Measurements from ENCODE around the gene SEC14L2. TPM values are rescaled to one million over a fixed set of nuclear protein-coding genes. Genes with fewer than 3 reads are reported as not detected.

The SEC14L2 gene
- total and polyA plus RNA-seq, 8 donors = 2.6 to 6.6 (median 3.8) TPM

- TF ChIP-seq, protein P1, sequence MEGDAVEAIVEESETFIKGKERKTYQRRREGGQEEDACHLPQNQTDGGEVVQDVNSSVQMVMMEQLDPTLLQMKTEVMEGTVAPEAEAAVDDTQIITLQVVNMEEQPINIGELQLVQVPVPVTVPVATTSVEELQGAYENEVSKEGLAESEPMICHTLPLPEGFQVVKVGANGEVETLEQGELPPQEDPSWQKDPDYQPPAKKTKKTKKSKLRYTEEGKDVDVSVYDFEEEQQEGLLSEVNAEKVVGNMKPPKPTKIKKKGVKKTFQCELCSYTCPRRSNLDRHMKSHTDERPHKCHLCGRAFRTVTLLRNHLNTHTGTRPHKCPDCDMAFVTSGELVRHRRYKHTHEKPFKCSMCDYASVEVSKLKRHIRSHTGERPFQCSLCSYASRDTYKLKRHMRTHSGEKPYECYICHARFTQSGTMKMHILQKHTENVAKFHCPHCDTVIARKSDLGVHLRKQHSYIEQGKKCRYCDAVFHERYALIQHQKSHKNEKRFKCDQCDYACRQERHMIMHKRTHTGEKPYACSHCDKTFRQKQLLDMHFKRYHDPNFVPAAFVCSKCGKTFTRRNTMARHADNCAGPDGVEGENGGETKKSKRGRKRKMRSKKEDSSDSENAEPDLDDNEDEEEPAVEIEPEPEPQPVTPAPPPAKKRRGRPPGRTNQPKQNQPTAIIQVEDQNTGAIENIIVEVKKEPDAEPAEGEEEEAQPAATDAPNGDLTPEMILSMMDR (IDR thresholded peaks at IDR 0.05) = no peak
- no peaks in the 10 kb centered on the region for H3K9me3 ChIP-seq
- H3K27ac ChIP-seq = no peak overlapping the region
- H3K36me3 ChIP-seq = no peaks in the 10 kb centered on the region
- H3K4me3 ChIP-seq = no peak overlapping the region
- no peak for DNase-seq
- intact Hi-C loops (cut with DNase I) = no loop called here
- WGBS, 2 donors = 79 to 88% methylated on average over 9 of the region's 9 CpGs
- no peak for ATAC-seq
- no peaks in the 10 kb centered on the region for H3K27me3 ChIP-seq
- no peak for FAIRE-seq
- no peaks in the 10 kb centered on the region for H3K4me1 ChIP-seq
Measured at GRCh38 chr22:30368420-30368819, 28.4 kb upstream of the SEC14L2 start.

- Histone ChIP-seq H3K27me3 (no peaks in the 10 kb centered on the region), H3K27ac (no peak overlapping the region), H3K4me3 (no peak overlapping the region), H3K4me1 (no peaks in the 10 kb centered on the region), H3K9me3 (no peaks in the 10 kb centered on the region), H3K36me3 (no peaks in the 10 kb centered on the region)
- FAIRE-seq (no peak), DNase-seq (no peak), ATAC-seq (no peak)
- TF ChIP-seq, protein P1 (IDR thresholded peaks at IDR 0.05) = no peak
- WGBS, 2 donors = 81% methylated on average over 19 of the region's 19 CpGs
- intact Hi-C loops (cut with DNase I) = no loop called here
Measured at GRCh38 chr22:30370641-30371230, 26.1 kb upstream of the SEC14L2 start.

DNA sequence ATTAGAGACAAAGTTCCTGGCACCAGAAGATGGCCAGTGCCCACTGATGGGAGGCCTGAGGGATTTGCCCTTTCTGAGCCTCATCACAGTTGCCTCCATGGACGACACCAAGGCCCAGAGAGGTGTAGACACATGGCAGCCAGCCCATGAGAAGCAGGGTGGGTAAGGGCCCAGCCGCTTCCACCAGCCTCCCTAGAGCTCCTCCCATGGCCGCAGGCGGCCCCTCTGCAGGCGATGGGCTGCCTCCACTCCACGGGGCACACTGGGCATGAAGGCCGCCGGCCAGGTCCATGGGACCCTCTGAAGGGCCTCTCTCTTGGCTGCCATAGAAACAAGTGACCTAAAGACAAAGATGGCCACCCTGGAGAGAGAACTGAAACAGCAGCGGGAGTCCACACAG lies 25.5 kb upstream of the SEC14L2 start:
- no peaks in the 10 kb centered on the region for H3K9me3 ChIP-seq
- DNase-seq = no peak
- FAIRE-seq = no peak

DNA sequence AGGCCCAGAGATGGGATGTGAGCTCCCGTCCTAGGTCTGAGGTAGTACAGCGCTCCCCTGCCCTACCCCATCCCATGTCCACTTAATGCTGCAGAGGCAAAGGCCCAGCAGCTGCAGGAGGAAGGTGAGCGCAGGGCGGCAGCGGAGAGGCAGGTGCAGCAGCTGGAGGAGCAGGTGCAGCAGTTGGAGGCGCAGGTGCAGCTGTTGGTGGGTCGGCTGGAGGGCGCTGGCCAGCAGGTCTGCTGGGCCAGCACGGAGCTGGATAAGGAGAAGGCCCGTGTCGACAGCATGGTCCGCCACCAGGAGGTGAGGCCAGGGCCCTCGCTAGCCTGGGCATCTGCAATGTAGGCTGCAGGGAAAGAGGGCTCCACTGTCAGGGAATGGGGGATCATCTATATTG lies 24.8 kb upstream of the SEC14L2 start:
- 76% methylated on average over 13 of the region's 13 CpGs for WGBS, 2 donors
- no peaks in the 10 kb centered on the region for H3K27me3 ChIP-seq
- ATAC-seq = no peak
- no peak for FAIRE-seq
- no peak for DNase-seq
- TF ChIP-seq, protein P1 (IDR thresholded peaks at IDR 0.05) = no peak
- no peak overlapping the region for H3K27ac ChIP-seq
- no peaks in the 10 kb centered on the region for H3K4me1 ChIP-seq
- no peaks in the 10 kb centered on the region for H3K9me3 ChIP-seq
- no peaks in the 10 kb centered on the region for H3K36me3 ChIP-seq
- no peak overlapping the region for H3K4me3 ChIP-seq
- intact Hi-C loops (cut with DNase I) = no loop called here

More for the DNA sequence above, 25.5 kb upstream of the SEC14L2 start:
- H3K27ac ChIP-seq = no peak overlapping the region
- TF ChIP-seq, protein P1 (IDR thresholded peaks at IDR 0.05) = no peak
- H3K27me3 ChIP-seq = no peaks in the 10 kb centered on the region
- H3K4me3 ChIP-seq = no peak overlapping the region
- 88 to 91% methylated on average over 9 of the region's 9 CpGs for whole genome bisulfite sequencing, 2 donors
- intact Hi-C loops (cut with DNase I) = no loop called here
- no peaks in the 10 kb centered on the region for H3K36me3 ChIP-seq
- no peaks in the 10 kb centered on the region for H3K4me1 ChIP-seq
- ATAC-seq = no peak

DNA sequence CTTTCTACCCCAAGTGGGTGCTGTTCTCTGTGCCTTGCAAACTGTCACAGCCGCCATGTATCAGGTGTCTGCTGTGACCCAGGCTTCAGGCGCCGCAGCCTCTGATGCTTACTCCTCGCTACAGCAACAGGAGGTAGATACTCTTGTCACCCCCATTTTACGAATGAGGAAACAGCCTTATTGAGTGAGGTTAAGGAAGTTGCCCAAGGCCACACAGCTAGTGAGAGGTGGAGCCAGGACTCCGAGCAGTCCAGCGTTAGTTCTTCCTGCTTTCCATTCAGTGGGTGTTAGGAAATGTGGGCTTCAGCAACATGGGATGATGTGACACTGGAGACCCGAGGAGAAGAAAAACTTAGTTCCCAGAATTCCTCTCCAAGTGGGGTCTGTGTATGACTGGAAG lies 23.9 kb upstream of the SEC14L2 start:
- intact Hi-C loops (cut with DNase I) = no loop called here
- FAIRE-seq (no peak), ATAC-seq (peak in 3 of 4 donors; percentile 16 to 52 (median 29)), DNase-seq (no peak)
- no peaks in the 10 kb centered on the region for H3K9me3 ChIP-seq
- H3K4me1 ChIP-seq = no peaks in the 10 kb centered on the region
- no peaks in the 10 kb centered on the region for H3K27me3 ChIP-seq
- 53 to 61% methylated on average over 8 of the region's 8 CpGs for WGBS, 2 donors
- H3K27ac ChIP-seq = no peak overlapping the region
- H3K4me3 ChIP-seq = no peak overlapping the region
- H3K36me3 ChIP-seq = no peaks in the 10 kb centered on the region
- TF ChIP-seq, protein P1 (IDR thresholded peaks at IDR 0.05) = no peak
